ENCODE data around the gene PNPLA8.

DNA sequence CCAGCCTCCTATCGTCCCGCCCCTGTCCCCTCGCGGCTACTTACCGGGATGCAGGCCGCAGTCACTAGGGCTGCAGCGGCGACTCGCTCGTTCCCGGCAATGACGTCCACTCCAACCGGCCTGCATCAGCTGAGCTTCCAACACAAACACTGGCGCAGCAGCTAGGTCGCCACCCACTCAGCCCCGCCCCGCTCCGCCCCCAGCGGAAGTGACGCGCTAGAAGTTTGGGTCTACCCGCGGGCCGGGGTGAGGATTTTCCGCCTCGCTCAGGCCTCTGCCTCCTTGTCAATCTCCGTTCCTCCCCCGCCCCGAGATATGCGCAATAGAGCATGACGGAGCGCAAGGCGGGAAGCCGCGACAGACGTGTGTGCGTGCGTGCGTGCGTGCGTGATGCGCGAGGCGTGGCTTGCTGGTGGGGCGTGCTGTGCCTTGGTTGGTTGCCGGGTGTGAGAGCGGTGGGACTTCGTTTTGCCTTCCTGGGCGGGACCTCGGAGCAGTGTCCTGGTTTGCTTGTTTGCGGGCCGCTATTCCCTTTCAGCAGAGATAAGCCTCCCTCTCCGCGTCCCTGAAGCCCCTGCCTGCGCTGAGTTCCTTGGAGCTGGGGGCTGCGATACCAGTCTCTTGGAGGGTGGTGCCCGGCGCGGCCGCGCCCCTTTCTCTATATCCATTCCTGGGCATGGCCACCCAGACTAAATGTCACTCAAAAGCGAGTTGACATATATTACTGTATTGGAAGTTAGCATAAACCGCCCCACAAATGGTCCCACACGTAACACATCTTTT is at the start of gene PNPLA8:
- TF ChIP-seq, protein P1, sequence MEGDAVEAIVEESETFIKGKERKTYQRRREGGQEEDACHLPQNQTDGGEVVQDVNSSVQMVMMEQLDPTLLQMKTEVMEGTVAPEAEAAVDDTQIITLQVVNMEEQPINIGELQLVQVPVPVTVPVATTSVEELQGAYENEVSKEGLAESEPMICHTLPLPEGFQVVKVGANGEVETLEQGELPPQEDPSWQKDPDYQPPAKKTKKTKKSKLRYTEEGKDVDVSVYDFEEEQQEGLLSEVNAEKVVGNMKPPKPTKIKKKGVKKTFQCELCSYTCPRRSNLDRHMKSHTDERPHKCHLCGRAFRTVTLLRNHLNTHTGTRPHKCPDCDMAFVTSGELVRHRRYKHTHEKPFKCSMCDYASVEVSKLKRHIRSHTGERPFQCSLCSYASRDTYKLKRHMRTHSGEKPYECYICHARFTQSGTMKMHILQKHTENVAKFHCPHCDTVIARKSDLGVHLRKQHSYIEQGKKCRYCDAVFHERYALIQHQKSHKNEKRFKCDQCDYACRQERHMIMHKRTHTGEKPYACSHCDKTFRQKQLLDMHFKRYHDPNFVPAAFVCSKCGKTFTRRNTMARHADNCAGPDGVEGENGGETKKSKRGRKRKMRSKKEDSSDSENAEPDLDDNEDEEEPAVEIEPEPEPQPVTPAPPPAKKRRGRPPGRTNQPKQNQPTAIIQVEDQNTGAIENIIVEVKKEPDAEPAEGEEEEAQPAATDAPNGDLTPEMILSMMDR (IDR thresholded peaks at IDR 0.05): no peak
- peak; percentile 96 to 97 (median 97) for TF ChIP-seq POLR2AphosphoS5 (IDR thresholded peaks at IDR 0.05)
- TF ChIP-seq POLR2A (IDR thresholded peaks at IDR 0.05): peak; percentile 98

Measured in transverse colon (tissue), 4 donors.